Panc1 (cell line): Measurements from ENCODE around the gene BTRC. TPM values are rescaled to one million over a fixed set of nuclear protein-coding genes. Genes with fewer than 3 reads are reported as not detected.

Experiments
- ATAC-seq: fragments of 200-7000 bp; cut with Tn5 transposase; 2 replicates; pipeline ENCODE4 v1.9.1; 2020; ENCODE audit warnings: mild to moderate bottlenecking, moderate library complexity
- BruUV-seq: library from RNA; stranded (reverse); fragments of 400-500 nt; replicated peaks from 2 replicates; lab custom pipeline; 2021; lab: Mats Ljungman, UMichigan
- CTCF ChIA-PET: fragments of 300-600 bp; sonication (Branson Sonifier 250); formaldehyde crosslinking; loops from one replicate; lab custom pipeline; 2022; ENCODE audit warnings: antibody characterized with exemption; lab: Charles Lee
- POLR2A ChIA-PET: fragments of 300-600 bp; sonication (Branson Sonifier 250); formaldehyde crosslinking; loops from one replicate; lab custom pipeline; 2022; ENCODE audit warnings: antibody characterized with exemption; lab: Charles Lee
- DNase-seq: peaks from one replicate; pipeline ENCODE4 v3.0.0-alpha.2; 2010; ENCODE audit warnings: low read depth, low spot score
- H3K27ac ChIP-seq: 2 replicates; pipeline ENCODE4 v1.5.1; 2011; ENCODE audit warnings: mild to moderate bottlenecking, low read length, inconsistent platforms
- H3K27me3 ChIP-seq: fragments of 200-500 bp; sonication (Bioruptor generic); 2 replicates; pipeline ENCODE4 v1.6.0; 2014; ENCODE audit warnings: low read length, inconsistent platforms; ENCODE audit not compliant: control insufficient read depth, insufficient read depth
- H3K36me3 ChIP-seq: fragments of 200-500 bp; sonication (Bioruptor generic); 2 replicates; pipeline ENCODE4 v1.5.1; 2014; ENCODE audit warnings: inconsistent platforms, mild to moderate bottlenecking, low read length, moderate library complexity; ENCODE audit not compliant: control insufficient read depth, insufficient read depth
- H3K4me1 ChIP-seq: 2 replicates; pipeline ENCODE4 v1.5.1; 2011; ENCODE audit warnings: inconsistent platforms, mild to moderate bottlenecking, low read length, moderate library complexity; ENCODE audit not compliant: control insufficient read depth, insufficient read depth
- H3K4me3 ChIP-seq, 2 experiments: 2 replicates each; pipeline ENCODE4 v1.5.1; 2011 to 2012; ENCODE audit warnings: low read depth in 2 of 2, low read length in 2 of 2, mild to moderate bottlenecking in 2 of 2, inconsistent platforms in 1 of 2, moderate library complexity in 1 of 2
- H3K9me3 ChIP-seq: fragments of 200-500 bp; sonication (Bioruptor generic); 2 replicates; pipeline ENCODE4 v1.5.1; 2014; ENCODE audit warnings: low read depth, mild to moderate bottlenecking, inconsistent platforms, low read length, moderate library complexity; ENCODE audit not compliant: control insufficient read depth, insufficient read depth
- POLR2AphosphoS5 ChIP-seq: IDR thresholded peaks from 2 replicates; pipeline ENCODE4 v1.6.1; 2012; ENCODE audit warnings: mild to moderate bottlenecking, low read depth, low read length, moderate library complexity
- SIN3A ChIP-seq: IDR thresholded peaks from 2 replicates; pipeline ENCODE4 v1.6.1; 2012; ENCODE audit warnings: low read depth, mild to moderate bottlenecking, low read length, moderate library complexity, borderline replicate concordance; ENCODE audit not compliant: insufficient read depth
- TCF7L2 ChIP-seq: IDR thresholded peaks from 2 replicates; pipeline ENCODE4 v1.6.1; 2011; ENCODE audit warnings: mild to moderate bottlenecking, low read depth, low read length, inconsistent platforms
- in situ Hi-C: cut with HindIII; loops from 2 replicates; pipeline ENCODE4 v1.10.0; 2016; ENCODE audit warnings: low sequenced_read_pairs, low pct_unique_long_range_greater_than_20kb
- intact Hi-C: fragments of 100-400 bp; cut with micrococcal nuclease; formaldehyde crosslinking; loops from one replicate; pipeline ENCODE4 v1.10.0; 2022; ENCODE audit not compliant: unreplicated experiment
- total RNA-seq: library from RNA; stranded (reverse); gene quantifications from one replicate; pipeline ENCODE4 v1.2.1, GENCODE V29; 2021; ENCODE audit not compliant: unreplicated experiment
- TF ChIP-seq, protein P1 (sequence below): fragments of 450-650 bp; IDR thresholded peaks from 2 replicates; pipeline ENCODE4 v1.5.1; 2017; ENCODE audit warnings: mild to moderate bottlenecking
- TF ChIP-seq, protein P2 (sequence below), 2 experiments: IDR thresholded peaks; 2 replicates each; pipeline ENCODE4 v1.6.1; 2011 to 2012; ENCODE audit warnings: low read depth in 2 of 2, control low read depth in 1 of 2, low read length in 1 of 2, mild to moderate bottlenecking in 1 of 2, moderate library complexity in 1 of 2; ENCODE audit not compliant: insufficient read depth in 1 of 2

The BTRC gene
- total RNA-seq, 1 experiment from 2014 or later, result 22.1 TPM

DNA sequence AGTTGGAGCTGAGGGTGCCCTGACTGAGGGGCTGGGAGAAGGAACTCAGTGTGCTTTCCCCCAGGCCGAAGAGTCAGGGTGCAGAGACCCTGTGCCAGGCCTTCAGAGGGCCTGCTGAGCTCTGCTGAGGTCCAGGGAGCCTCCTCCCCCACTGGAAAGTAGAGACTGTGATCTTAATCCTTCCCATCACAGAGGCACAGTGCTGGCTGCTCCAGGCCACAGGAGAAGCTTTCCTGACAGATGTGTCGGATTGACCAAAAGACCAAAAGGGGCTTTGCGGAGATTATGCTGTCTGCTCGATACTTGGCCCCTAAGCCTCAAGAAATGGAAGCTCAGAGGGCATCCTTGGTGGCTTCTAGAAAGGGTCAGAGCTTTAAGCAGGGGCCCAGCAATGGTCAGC lies 32.9 kb upstream of the BTRC start:
- ChIA-PET CTCF (interaction anchor here (1.2 kb wide), 1 partner anchor 23 kb away, joined by 4 read pairs; no protein-coding TSS in a partner anchor), POLR2A (interaction anchor here (0.8 kb wide), 1 partner anchor 10 kb away, joined by 3 read pairs; no protein-coding TSS in a partner anchor)
- Histone ChIP-seq H3K27me3 (peaks cover 19% of the 10 kb centered on the region), H3K36me3 (no peaks in the 10 kb centered on the region), H3K27ac (no peak overlapping the region), H3K4me3 (no peak overlapping the region), H3K9me3 (no peaks in the 10 kb centered on the region), H3K4me1 (no peaks in the 10 kb centered on the region)
- DNase-seq (no peak), ATAC-seq (no peak)
- intact Hi-C loops, result no loop called here
- BruUV-seq, result no TSS peak
- in situ Hi-C loops, result no loop called here
- TF ChIP-seq, protein P1, sequence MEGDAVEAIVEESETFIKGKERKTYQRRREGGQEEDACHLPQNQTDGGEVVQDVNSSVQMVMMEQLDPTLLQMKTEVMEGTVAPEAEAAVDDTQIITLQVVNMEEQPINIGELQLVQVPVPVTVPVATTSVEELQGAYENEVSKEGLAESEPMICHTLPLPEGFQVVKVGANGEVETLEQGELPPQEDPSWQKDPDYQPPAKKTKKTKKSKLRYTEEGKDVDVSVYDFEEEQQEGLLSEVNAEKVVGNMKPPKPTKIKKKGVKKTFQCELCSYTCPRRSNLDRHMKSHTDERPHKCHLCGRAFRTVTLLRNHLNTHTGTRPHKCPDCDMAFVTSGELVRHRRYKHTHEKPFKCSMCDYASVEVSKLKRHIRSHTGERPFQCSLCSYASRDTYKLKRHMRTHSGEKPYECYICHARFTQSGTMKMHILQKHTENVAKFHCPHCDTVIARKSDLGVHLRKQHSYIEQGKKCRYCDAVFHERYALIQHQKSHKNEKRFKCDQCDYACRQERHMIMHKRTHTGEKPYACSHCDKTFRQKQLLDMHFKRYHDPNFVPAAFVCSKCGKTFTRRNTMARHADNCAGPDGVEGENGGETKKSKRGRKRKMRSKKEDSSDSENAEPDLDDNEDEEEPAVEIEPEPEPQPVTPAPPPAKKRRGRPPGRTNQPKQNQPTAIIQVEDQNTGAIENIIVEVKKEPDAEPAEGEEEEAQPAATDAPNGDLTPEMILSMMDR, result no peak
- TF ChIP-seq POLR2AphosphoS5 (no peak), SIN3A (no peak), TCF7L2 (no peak)
- TF ChIP-seq, protein P2, sequence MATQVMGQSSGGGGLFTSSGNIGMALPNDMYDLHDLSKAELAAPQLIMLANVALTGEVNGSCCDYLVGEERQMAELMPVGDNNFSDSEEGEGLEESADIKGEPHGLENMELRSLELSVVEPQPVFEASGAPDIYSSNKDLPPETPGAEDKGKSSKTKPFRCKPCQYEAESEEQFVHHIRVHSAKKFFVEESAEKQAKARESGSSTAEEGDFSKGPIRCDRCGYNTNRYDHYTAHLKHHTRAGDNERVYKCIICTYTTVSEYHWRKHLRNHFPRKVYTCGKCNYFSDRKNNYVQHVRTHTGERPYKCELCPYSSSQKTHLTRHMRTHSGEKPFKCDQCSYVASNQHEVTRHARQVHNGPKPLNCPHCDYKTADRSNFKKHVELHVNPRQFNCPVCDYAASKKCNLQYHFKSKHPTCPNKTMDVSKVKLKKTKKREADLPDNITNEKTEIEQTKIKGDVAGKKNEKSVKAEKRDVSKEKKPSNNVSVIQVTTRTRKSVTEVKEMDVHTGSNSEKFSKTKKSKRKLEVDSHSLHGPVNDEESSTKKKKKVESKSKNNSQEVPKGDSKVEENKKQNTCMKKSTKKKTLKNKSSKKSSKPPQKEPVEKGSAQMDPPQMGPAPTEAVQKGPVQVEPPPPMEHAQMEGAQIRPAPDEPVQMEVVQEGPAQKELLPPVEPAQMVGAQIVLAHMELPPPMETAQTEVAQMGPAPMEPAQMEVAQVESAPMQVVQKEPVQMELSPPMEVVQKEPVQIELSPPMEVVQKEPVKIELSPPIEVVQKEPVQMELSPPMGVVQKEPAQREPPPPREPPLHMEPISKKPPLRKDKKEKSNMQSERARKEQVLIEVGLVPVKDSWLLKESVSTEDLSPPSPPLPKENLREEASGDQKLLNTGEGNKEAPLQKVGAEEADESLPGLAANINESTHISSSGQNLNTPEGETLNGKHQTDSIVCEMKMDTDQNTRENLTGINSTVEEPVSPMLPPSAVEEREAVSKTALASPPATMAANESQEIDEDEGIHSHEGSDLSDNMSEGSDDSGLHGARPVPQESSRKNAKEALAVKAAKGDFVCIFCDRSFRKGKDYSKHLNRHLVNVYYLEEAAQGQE (IDR thresholded peaks at IDR 0.05; ENCODE audit: insufficient read depth in 1 of 2, low read depth in 2 of 2, low read length in 1 of 2), result no peak

DNA sequence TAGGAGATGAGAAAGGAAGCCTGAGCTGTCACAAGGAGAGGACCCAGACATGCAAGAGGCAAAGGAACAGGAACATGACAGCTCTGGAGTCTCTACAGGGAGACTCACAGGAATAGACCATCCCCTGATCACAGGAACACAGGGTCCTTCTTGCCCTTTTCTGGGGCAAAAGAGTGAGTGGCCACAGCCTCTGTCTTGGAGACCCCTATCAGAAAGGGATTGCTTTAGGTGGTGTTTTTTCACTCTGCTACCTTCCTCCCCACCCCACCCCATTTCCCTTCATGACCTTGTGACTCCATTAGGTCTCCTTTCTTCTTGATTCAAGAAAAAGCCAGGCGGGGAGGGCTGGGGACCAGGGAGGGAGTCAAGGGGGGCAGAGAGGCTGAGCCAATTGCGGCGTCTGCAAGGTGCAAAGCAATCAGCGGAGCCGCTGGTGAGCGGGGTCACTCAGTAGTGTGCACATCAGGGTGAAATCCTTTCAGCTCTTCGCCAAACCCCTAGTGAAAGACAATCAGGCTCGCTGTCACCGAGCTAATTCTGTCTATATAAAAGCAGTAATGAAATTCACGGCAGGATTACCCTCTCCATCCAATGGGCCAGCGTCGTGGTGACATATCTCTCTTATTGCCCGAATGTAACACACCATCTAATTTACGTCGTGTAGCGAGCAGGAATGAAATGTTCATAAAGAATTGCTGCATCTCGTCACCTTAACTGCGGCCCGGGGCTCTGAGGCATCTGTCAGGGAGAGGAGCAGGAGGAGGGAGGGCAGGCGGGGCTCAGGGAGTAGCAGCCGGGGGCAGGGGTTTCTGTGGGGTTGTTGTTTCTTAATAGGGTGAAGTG lies 31.5 kb upstream of the BTRC start:
- Histone ChIP-seq H3K27me3 (peaks cover 21% of the 10 kb centered on the region), H3K36me3 (no peaks in the 10 kb centered on the region), H3K27ac (no peak overlapping the region), H3K9me3 (no peaks in the 10 kb centered on the region), H3K4me1 (no peaks in the 10 kb centered on the region), H3K4me3 (no peak overlapping the region)
- DNase-seq (no peak), ATAC-seq (no peak)
- in situ Hi-C loops, result no loop called here
- ChIA-PET POLR2A (no interaction called here), CTCF (no interaction called here)
- no peak for TF ChIP-seq POLR2AphosphoS5
- intact Hi-C loops, result no loop called here
- no TSS peak for BruUV-seq

DNA sequence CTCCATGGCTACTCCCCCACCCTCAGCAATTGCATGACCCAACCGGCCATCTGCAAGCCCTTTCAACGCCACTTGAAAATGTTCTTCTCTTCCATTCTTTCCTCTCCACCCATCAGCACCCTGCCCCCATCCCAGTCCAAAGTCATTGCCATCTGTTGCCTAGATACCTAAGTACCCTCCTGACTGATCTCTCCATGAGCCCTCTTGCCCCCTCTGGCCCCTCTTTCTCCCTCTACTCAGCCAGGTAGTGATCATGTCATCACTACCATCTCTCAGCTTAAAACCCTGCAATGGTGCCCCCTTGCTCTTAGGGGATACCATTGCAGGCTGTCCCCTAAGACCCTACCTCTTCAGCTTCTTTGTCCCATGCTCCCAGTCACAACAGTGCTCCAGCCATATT lies 30.5 kb upstream of the BTRC start:
- Histone ChIP-seq H3K9me3 (no peaks in the 10 kb centered on the region), H3K27me3 (peaks cover 21% of the 10 kb centered on the region), H3K4me1 (no peaks in the 10 kb centered on the region), H3K36me3 (no peaks in the 10 kb centered on the region), H3K27ac (no peak overlapping the region), H3K4me3 (no peak overlapping the region)
- intact Hi-C loops (no loop called here), in situ Hi-C loops (no loop called here)
- ATAC-seq, result no peak
- TF ChIP-seq POLR2AphosphoS5 (no peak), TCF7L2 (no peak), SIN3A (no peak)
- TF ChIP-seq, protein P2 (IDR thresholded peaks at IDR 0.05; ENCODE audit: insufficient read depth in 1 of 2, low read depth in 2 of 2, low read length in 1 of 2), result no peak
- TF ChIP-seq, protein P1, result no peak
- BruUV-seq, result no TSS peak
- ChIA-PET CTCF (interaction anchor here (0.6 kb wide), 1 partner anchor 127 kb away, joined by 3 read pairs; no protein-coding TSS in a partner anchor), POLR2A (no interaction called here)
- DNase-seq, result no peak
